CD1c-positive myeloid dendritic cell (primary cell): ENCODE results near the gene PAPSS1.
"Not testable (repeated sequence)": the region's sequence is repeated elsewhere in the genome, so short reads cannot be mapped to it uniquely, and the experiment has no call there.

Experiments
- DNase-seq: peaks from one replicate; pipeline ENCODE4 v3.0.0-alpha.2; 2016; ENCODE audit errors: extremely low spot score

The PAPSS1 gene

GRCh38 chr4:107719922-107720722 is at the start of gene PAPSS1:
Gene PAPSS1, minus strand, starts transcription at chr4:107720234. Its CDS starts 55 bp downstream, at chr4:107720179.
- peak; percentile 98 for DNase-seq

- no peak for DNase-seq
Measured at GRCh38 chr4:107760281-107760947, 40.4 kb upstream of the PAPSS1 start.

GRCh38 chr4:107757864-107758476 is 37.9 kb upstream of the PAPSS1 start:
- DNase-seq = peak; percentile 70

GRCh38 chr4:107757283-107757682 is 37.2 kb upstream of the PAPSS1 start:
- DNase-seq = peak; percentile 21

GRCh38 chr4:107755841-107756356 is 35.9 kb upstream of the PAPSS1 start:
- DNase-seq = peak; percentile 10

GRCh38 chr4:107751670-107752069 is 31.6 kb upstream of the PAPSS1 start:
- DNase-seq = no peak

DNA sequence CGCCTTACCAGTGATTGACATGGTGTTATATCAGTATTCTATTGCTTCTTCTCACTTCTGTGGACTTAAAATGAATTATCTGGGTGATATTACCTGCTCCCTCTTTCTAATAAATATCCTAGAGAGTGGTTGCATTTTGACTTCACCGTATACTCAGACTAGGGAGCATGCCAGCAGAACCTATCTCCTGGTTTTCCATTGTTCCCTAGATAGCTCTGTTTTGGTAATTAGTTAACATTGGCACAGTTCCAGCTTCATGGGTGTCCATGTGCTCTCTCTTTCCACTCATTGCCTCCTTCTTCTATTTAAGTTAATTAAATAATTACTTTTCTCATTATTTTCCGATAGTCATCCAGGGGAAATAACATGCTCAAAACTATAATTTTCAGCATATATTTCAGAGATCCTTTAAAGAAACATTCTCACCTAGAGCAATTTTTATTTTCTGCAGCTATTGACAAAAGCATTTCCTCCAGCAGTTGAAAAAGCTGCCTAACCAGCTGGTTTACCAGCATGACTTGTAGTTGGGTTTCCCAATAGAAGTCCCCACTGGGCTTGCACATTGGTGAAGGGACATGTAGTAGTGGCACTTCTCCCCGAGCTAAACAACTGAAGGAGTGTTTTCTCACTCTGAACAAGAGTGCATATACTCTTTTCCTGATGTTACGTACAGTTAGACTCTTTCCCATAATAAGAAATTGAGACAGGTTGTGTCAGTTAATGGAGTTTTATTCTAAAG is 27.9 kb upstream of the PAPSS1 start:
- DNase-seq = no peak

- no peak for DNase-seq
Measured at GRCh38 chr4:107746161-107746560, 26.1 kb upstream of the PAPSS1 start.

DNA sequence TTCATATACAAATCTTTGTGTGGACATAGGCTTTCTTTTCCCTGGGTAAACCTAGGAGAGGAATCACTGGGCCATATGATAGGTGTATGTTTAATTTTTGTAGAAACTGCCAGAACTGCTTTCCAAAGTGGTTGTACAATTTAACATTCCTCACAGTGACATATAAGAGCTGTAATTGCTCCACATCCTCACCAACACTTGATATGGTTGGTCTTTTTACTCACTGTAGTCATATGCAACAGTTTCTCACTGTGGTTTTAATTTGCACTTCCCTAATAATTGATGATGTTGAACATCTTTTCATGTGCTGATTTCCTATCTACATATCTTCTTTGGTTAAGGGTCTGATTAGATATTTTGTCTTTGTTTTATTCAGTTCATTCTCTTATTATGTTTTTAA is 24.5 kb upstream of the PAPSS1 start:
- DNase-seq = no peak

GRCh38 chr4:107743532-107743931 is 23.5 kb upstream of the PAPSS1 start:
- no peak for DNase-seq

DNA sequence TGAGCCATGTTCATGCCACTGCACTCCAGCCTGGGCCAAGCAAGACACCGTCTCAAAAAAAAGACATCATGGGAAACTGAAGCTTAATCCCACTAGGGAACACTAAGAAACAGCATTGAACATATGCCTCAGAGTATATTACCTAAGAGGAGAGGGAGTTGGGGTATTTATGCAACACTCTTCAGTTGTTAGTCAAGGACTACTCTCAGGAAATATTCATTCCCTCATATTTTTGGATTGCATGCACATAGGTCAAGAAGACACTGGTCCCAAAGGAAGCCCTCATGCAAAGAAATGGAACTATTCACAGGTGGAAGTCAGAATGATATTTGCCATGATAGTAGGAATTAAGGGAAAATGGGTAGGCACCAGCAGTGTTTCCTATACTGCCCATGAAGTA is 22.8 kb upstream of the PAPSS1 start:
- no peak for DNase-seq

GRCh38 chr4:107742196-107742595 is 22.2 kb upstream of the PAPSS1 start:
- no peak for DNase-seq

GRCh38 chr4:107740950-107741701 is 21.1 kb upstream of the PAPSS1 start:
- DNase-seq = no peak

GRCh38 chr4:107740381-107740780 is 20.3 kb upstream of the PAPSS1 start:
- no peak for DNase-seq

GRCh38 chr4:107737450-107737849 is 17.4 kb upstream of the PAPSS1 start:
- no peak for DNase-seq

GRCh38 chr4:107736924-107737448 is 17.0 kb upstream of the PAPSS1 start:
- peak; percentile 47 for DNase-seq

GRCh38 chr4:107736037-107736436 is 16.0 kb upstream of the PAPSS1 start:
- DNase-seq = no peak

GRCh38 chr4:107734120-107734519 is 14.1 kb upstream of the PAPSS1 start:
- peak; percentile 17 for DNase-seq

- no peak for DNase-seq
Measured at GRCh38 chr4:107733431-107733925, 13.4 kb upstream of the PAPSS1 start.

GRCh38 chr4:107729050-107729449 is 9.0 kb upstream of the PAPSS1 start:
- not testable (repeated sequence) for DNase-seq
